ENCODE measurements around the gene TACSTD2. TPM values are rescaled to one million over a fixed set of nuclear protein-coding genes. Genes with fewer than 3 reads are reported as not detected.

TACSTD2 gene
- total RNA-seq, 1 experiment from 2014 or later = 1.2 TPM

DNA sequence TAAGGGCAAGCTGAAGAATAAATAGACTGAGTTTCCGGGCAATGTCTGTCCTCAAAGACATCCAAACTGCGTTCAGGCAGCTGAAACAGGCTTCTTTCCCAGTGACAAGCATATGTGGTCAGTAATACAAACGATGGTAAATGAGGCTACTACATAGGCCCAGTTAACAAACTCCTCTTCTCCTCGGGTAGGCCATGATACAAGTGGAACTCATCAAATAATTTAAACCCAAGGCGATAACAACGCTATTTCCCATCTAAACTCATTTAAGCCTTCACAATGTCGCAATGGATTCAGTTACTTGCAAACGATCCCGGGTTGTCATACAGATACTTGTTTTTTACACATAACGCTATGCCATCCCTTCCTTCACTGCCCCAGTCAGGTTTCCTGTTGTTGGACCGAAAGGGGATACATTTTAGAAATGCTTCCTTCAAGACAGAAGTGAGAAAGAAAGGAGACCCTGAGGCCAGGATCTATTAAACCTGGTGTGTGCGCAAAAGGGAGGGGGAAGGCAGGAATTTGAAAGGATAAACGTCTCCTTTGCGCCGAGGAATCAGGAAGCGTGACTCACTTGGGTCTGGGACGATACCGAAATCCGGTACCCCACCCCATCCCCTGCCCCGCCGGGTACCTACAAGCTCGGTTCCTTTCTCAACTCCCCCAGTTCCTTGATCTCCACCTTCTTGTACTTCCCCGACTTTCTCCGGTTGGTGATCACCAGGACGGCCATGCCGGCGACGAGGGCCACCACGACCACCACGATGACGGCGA lies 1.3 kb downstream of the TACSTD2 start:
- Histone ChIP-seq H2BK5ac (ENCODE audit: insufficient read length, low read length) (no peak overlapping the region), H3T11ph (ENCODE audit: low read length) (no peak overlapping the region), H4K20me1 (ENCODE audit: control insufficient read depth, insufficient read depth, insufficient read length) (no peaks in the 10 kb centered on the region), H2BK12ac (ENCODE audit: insufficient read length, low read depth, low read length) (no peak overlapping the region), H3K9ac (ENCODE audit: extremely low read depth, insufficient read length, low read length) (no peak overlapping the region), H4K91ac (ENCODE audit: insufficient read length, low read depth, low read length) (no peak overlapping the region), H3K14ac (ENCODE audit: insufficient read depth, low read length) (no peak overlapping the region), H3K23me2 (ENCODE audit: insufficient read length, low read depth, low read length, poor library complexity, severe bottlenecking) (peaks cover 5% of the 10 kb centered on the region), H3K23ac (ENCODE audit: insufficient read length, low read depth, low read length) (no peak overlapping the region), H4K5ac (ENCODE audit: insufficient read length, low read depth, low read length) (no peak overlapping the region), H3K79me1 (ENCODE audit: insufficient read depth, low read depth, low read length, poor library complexity, severe bottlenecking) (no peaks in the 10 kb centered on the region), H3K4me1 (ENCODE audit: insufficient read depth, low read length) (peaks cover 2% of the 10 kb centered on the region; the same call in 1 of the 2 replicates), H2BK20ac (ENCODE audit: low read depth, low read length, poor library complexity, severe bottlenecking) (no peak overlapping the region), H3K79me2 (ENCODE audit: insufficient read depth, low read length) (no peaks in the 10 kb centered on the region), H3K4me2 (ENCODE audit: insufficient read depth, insufficient read length, low read length) (no peak overlapping the region), H2BK15ac (ENCODE audit: low read depth, low read length) (no peak overlapping the region), H2AFZ (ENCODE audit: low read length) (no peak overlapping the region), H3K9me3 (ENCODE audit: control insufficient read depth, low read depth, low read length) (no peaks in the 10 kb centered on the region), H3K27ac (ENCODE audit: insufficient read length, low read depth, low read length) (no peak overlapping the region), H3K18ac (ENCODE audit: insufficient read length, low read depth, low read length) (no peak overlapping the region), H3K56ac (ENCODE audit: insufficient read length, low read depth, low read length) (no peak overlapping the region), H2BK120ac (ENCODE audit: low read depth, low read length, poor library complexity, severe bottlenecking) (no peak overlapping the region), H4K8ac (replicated peaks; ENCODE audit: insufficient read length, low read depth, low read length) (no peak overlapping the region), H2AK5ac (ENCODE audit: insufficient read length, low read length) (no peak overlapping the region), H3K4ac (ENCODE audit: low read depth, low read length) (no peak overlapping the region), H3K27me3 (ENCODE audit: insufficient read depth, low read length) (peaks cover 15% of the 10 kb centered on the region; the same call in 1 of the 2 replicates)
- Mint-ChIP-seq H3K9me3 (peaks cover 0 to 9% of the 10 kb centered on the region in 2 experiments; a peak in 2 of 5 replicates), H3K27ac (no peak overlapping the region), H3K27me3 (ENCODE audit: low read depth) (peaks cover 48% of the 10 kb centered on the region), H3K4me3 (no peak overlapping the region), H3K4me1 (peaks cover 19 to 30% of the 10 kb centered on the region in 2 experiments), H3K36me3 (ENCODE audit: insufficient read depth in 1 of 3, low read depth in 3 of 3) (peaks cover 0 to 9% (median 4%) of the 10 kb centered on the region in 3 experiments; a peak in 3 of 7 replicates)
- DNase-seq = no peak
- WGBS (ENCODE audit: extremely low coverage, insufficient read length, low lambda C conversion rate) = no CpG with 5 or more reads among the region's 32 CpGs
- no peak for TF ChIP-seq CTCF (conservative IDR thresholded peaks at IDR 0.05)
